Esophagus (tissue), 2 donors: Measurements from ENCODE around the gene CSH2. TPM values are rescaled to one million over a fixed set of nuclear protein-coding genes. Genes with fewer than 3 reads are reported as not detected.

Source experiments
- H3K27ac ChIP-seq, 2 donors: one replicate each; pipeline ENCODE4 v1.5.1; 2013; ENCODE audit warnings: low read depth in 2 of 2, mild to moderate bottlenecking in 2 of 2, inconsistent platforms in 1 of 2, low read length in 1 of 2, moderate library complexity in 1 of 2
- H3K27me3 ChIP-seq, 2 donors: one replicate each; pipeline ENCODE4 v1.6.1; 2013; ENCODE audit warnings: low read length in 2 of 2, control low read depth in 1 of 2, mild to moderate bottlenecking in 1 of 2; ENCODE audit not compliant: insufficient read depth in 2 of 2, control insufficient read depth in 1 of 2
- H3K36me3 ChIP-seq, 2 donors: one replicate each; pipeline ENCODE4 v1.6.1; 2013; ENCODE audit warnings: low read length in 1 of 2; ENCODE audit not compliant: control insufficient read depth in 2 of 2, insufficient read depth in 2 of 2
- H3K4me1 ChIP-seq, 2 donors: one replicate each; pipeline ENCODE4 v1.6.1; 2013; ENCODE audit warnings: low read length in 1 of 2; ENCODE audit not compliant: control insufficient read depth in 2 of 2, insufficient read depth in 2 of 2
- H3K4me3 ChIP-seq, 2 donors: one replicate each; pipeline ENCODE4 v1.5.1; 2013; ENCODE audit warnings: low read length in 2 of 2, mild to moderate bottlenecking in 2 of 2, low read depth in 1 of 2, moderate library complexity in 1 of 2
- H3K9me3 ChIP-seq, 2 donors: one replicate each; pipeline ENCODE4 v1.6.1; 2013; ENCODE audit warnings: mild to moderate bottlenecking in 2 of 2, low read depth in 1 of 2, low read length in 1 of 2, moderate library complexity in 1 of 2; ENCODE audit not compliant: control insufficient read depth in 2 of 2, insufficient read depth in 1 of 2
- WGBS, 2 donors: extraction: QIAGEN DNeasy Blood & Tissue Kit; methylation state at CpG; one replicate each; pipeline ENCODE4 v1.1.7; 2013; 5-methylcytosine and 5-hydroxymethylcytosine counted together
- polyA plus RNA-seq, 2 donors: library from polyadenylated mRNA; stranded (reverse); fragments of 200-250 nt; gene quantifications; one replicate each; pipeline ENCODE4 v1.2.3, GENCODE V29; 2013
- donor health status: healthy with polysubstance abuse.
- donor health status: Bipolar disorder and iron deficiency.

Gene CSH2
- polyA plus RNA-seq, 2 donors = not detected

DNA sequence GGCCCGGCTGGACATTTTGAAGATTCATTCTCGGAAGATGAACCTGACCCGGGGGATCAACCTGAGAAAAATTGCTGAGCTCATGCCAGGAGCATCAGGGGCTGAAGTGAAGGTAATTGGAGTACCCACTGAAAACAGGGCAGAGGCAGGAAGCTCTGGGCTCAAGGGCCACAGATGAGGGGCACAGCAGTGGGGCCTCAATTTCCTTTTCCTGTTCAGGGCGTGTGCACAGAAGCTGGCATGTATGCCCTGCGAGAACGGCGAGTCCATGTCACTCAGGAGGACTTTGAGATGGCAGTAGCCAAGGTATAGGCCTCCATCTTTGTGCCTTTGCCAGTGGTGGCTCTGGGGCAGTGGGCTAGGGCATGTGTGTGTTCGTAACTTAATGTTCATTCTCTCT is 42.0 kb downstream of the CSH2 start:
- no peak overlapping the region for H3K4me3 ChIP-seq
- H3K27me3 ChIP-seq = no peaks in the 10 kb centered on the region
- no peaks in the 10 kb centered on the region for H3K9me3 ChIP-seq
- no peaks in the 10 kb centered on the region for H3K4me1 ChIP-seq
- peaks cover 40 to 59% of the 10 kb centered on the region in 2 donors for H3K36me3 ChIP-seq
- no peak overlapping the region for H3K27ac ChIP-seq
- WGBS, 2 donors = 61 to 62% methylated on average over 8 of the region's 8 CpGs

DNA sequence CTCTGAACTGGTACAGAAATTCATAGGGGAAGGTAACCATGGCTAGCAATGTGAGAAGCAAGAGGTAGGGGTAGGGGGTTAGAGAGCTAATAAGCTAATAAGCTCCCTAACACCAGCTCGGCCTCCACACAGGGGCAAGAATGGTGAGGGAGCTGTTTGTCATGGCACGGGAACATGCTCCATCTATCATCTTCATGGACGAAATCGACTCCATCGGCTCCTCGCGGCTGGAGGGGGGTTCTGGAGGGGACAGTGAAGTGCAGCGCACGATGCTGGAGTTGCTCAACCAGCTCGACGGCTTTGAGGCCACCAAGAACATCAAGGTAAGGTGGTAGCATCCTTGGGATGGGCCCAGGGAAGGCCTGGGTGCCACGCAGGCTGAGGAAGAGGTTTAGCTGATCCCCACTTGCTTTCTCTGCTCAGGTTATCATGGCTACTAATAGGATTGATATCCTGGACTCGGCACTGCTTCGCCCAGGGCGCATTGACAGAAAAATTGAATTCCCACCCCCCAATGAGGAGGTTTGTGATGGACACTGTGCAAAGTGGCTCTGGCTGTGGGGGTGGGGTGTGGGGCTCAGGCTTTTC is 42.5 kb downstream of the CSH2 start:
- Histone ChIP-seq H3K4me1 (peaks cover 0 to 3% of the 10 kb centered on the region in 2 donors), H3K27me3 (no peaks in the 10 kb centered on the region), H3K36me3 (peaks cover 40 to 59% of the 10 kb centered on the region in 2 donors), H3K9me3 (no peaks in the 10 kb centered on the region), H3K4me3 (no peak overlapping the region), H3K27ac (no peak overlapping the region)
- WGBS, 2 donors = 68 to 81% methylated on average over 15 of the region's 15 CpGs

DNA sequence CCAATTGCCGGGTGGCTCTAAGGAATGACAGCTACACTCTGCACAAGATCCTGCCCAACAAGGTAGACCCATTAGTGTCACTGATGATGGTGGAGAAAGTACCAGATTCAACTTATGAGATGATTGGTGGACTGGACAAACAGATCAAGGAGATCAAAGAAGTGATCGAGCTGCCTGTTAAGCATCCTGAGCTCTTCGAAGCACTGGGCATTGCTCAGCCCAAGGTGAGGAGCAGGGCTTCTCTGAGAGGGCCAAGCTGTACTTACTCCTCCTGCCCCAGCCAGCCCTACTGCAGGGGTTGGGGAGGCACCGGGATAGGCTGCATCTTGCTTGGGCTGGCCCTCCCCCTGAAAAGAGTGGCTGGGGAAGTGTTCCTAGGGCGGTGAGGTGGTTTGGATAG is 43.2 kb downstream of the CSH2 start:
- Histone ChIP-seq H3K4me3 (no peak overlapping the region), H3K36me3 (peaks cover 45 to 56% of the 10 kb centered on the region in 2 donors), H3K9me3 (no peaks in the 10 kb centered on the region), H3K27me3 (no peaks in the 10 kb centered on the region), H3K4me1 (peaks cover 0 to 5% of the 10 kb centered on the region in 2 donors), H3K27ac (no peak overlapping the region)
- WGBS, 2 donors = 83 to 97% methylated on average over 5 of the region's 5 CpGs

DNA sequence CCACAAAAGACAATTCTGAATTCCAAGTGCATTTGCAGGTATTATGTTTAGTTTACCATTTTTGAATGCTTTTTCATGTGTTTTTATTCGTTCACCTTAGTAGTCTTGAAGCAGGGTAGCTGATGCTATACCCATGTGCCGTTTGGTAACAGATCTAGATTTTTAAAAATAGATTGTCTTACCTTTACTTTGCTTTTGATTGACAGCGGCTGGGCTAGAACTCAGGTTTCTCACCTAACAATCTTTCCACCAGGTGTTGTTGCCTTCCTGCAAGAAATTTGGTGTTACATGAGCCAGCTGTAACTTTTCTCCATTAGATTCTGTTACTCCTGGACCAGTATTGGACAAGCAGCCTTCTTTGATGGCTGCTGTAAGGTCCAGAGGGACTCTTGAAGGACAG is 44.5 kb downstream of the CSH2 start:
- Histone ChIP-seq H3K36me3 (peaks cover 52 to 61% of the 10 kb centered on the region in 2 donors), H3K4me1 (peaks cover 0 to 5% of the 10 kb centered on the region in 2 donors), H3K9me3 (no peaks in the 10 kb centered on the region), H3K4me3 (no peak overlapping the region), H3K27ac (no peak overlapping the region), H3K27me3 (no peaks in the 10 kb centered on the region)
- WGBS, 2 donors = 88% methylated on average over 3 of the region's 3 CpGs

DNA sequence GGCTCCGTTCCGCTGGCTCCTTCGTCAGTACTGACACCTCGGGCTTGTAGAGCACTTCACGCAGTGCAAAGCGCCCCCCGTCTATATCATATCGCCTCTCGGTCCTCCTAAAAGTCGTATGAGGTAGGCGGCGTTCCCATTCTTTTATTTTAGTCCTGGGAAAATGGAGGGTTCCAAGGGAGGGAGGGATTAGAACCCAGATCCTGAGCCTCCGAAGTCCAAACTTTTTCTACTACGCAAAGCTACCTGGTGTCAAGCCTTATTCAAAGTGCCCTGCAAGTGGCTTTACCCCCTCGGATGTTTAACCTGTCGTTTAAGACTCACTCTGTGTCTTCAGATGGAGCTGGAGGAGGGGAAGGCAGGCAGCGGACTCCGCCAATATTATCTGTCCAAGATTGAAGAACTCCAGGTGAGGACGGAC is 45.7 kb downstream of the CSH2 start:
- peak overlapping the region; percentile 68 to 88 for H3K4me3 ChIP-seq
- peaks cover 0 to 5% of the 10 kb centered on the region in 2 donors for H3K4me1 ChIP-seq
- H3K27ac ChIP-seq = peak overlapping the region; percentile 91 to 94
- 1% methylated on average over 19 of the region's 19 CpGs for WGBS, 2 donors
- no peaks in the 10 kb centered on the region for H3K27me3 ChIP-seq
- peaks cover 46 to 57% of the 10 kb centered on the region in 2 donors for H3K36me3 ChIP-seq
- no peaks in the 10 kb centered on the region for H3K9me3 ChIP-seq

DNA sequence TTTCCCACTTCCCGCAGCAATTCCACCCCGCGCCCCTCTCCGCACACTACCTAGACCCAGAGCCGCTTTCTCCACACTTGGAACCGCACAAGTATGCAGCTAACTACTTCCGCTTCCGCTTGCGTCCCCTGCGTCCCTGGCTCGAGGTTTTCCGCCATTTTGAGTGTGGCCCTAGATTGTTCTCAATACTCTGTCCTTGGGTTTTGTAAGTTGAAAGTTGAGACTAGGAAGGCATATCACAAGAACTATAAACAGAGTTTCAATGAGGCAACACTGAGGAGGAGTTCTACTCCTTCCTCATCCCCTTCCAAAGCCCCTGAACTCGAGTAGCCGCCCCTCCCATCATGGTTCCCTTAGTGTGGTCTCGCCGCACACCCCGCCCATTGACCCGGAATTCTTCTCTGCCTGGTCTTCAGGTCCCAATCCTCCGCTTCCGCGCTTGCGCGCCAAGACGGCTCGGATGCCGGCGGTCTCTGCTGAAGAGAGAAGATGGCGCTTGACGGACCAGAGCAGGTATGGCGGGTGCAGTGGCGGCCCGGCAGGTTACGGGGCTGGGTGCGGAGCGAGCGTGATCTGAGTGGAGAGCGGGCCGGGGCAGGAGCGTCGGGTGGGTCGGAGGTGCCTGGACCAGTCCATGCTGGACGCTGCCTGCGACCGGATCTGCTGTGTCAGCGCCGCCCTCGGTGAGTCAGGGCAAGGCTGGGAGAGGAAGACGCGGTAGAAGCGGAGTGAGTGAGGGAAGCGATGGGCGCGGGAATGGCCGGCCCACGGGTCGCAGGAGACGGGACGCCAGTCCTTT is 46.3 kb downstream of the CSH2 start, which contains the start of the genes FTSJ3 and PSMC5:
Gene FTSJ3, minus strand, starts transcription at position 662 of the 799 bp plus-strand sequence. CDS start 761 bp downstream, outside the sequence.
Gene PSMC5, plus strand, starts transcription at position 430 of the 799 bp plus-strand sequence. Its CDS starts 60 bp downstream, at position 490.
- 0 to 1% methylated on average over 58 of the region's 58 CpGs for WGBS, 2 donors
- peaks cover 42 to 52% of the 10 kb centered on the region in 2 donors for H3K36me3 ChIP-seq
- peaks cover 0 to 5% of the 10 kb centered on the region in 2 donors for H3K4me1 ChIP-seq

DNA sequence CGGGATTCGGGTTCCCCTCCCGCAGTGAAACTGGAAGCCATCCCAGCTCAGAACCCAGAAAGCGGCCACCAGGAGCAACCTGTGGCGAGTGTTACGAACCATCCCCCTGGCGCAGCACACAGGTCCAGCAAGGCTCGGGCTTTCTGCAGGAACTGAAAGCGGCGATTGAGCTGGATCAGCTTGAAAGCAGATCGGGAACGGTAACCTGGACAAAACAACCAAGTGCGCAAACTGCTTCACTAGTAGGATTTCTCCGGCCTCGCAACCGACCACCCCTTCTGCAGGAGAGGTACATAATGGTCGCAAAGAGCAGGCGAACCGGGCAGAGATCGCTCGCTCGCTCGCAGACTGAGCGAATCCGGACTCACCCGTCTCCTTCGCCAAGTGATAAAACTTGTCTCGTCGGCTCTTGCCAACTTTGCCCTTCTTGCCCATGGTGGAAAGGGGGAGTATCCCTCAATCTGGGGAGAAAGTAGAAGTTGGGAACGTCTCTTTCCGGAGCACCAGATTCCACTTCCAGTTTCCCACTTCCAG is 46.9 kb downstream of the CSH2 start:
- peak overlapping the region; percentile 68 to 88 for H3K4me3 ChIP-seq
- H3K27me3 ChIP-seq = no peaks in the 10 kb centered on the region
- H3K36me3 ChIP-seq = peaks cover 37 to 50% of the 10 kb centered on the region in 2 donors
- H3K27ac ChIP-seq = peak overlapping the region; percentile 91 to 94
- WGBS, 2 donors = 0 to 1% methylated on average over 31 of the region's 31 CpGs
- H3K4me1 ChIP-seq = peaks cover 0 to 5% of the 10 kb centered on the region in 2 donors
- H3K9me3 ChIP-seq = no peaks in the 10 kb centered on the region

More for the DNA sequence above, 46.3 kb downstream of the CSH2 start, which contains the start of the genes FTSJ3 and PSMC5:
- Histone ChIP-seq H3K27me3 (no peaks in the 10 kb centered on the region), H3K4me3 (peak within 1 kb of the TSS; percentile 68 to 88), H3K9me3 (no peaks in the 10 kb centered on the region), H3K27ac (peak within 1 kb of the TSS; percentile 91 to 94)

DNA sequence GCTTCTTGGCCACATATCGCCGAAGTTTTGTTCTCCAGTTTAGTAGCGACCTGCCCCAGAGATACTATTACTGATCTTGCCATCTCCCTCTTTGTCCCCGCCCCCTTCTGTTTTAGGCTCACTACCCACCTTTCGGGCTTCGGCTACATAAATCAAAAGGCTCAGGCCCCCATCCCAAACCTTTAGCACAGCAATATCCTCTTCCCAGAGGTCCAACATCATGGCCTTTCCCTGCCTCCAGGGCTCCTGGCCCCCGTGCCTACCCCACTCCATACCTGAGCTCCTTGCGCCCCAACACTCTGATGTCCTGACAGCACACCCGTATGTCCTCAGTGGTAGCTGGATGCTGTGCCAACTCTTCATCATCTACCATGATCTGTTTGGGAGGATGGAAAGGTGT is 49.1 kb downstream of the CSH2 start:
- Histone ChIP-seq H3K9me3 (no peaks in the 10 kb centered on the region), H3K4me3 (no peak overlapping the region), H3K27me3 (no peaks in the 10 kb centered on the region), H3K4me1 (peaks cover 0 to 5% of the 10 kb centered on the region in 2 donors), H3K27ac (no peak overlapping the region), H3K36me3 (peaks cover 32 to 44% of the 10 kb centered on the region in 2 donors)
- WGBS, 2 donors = 93% methylated on average over 9 of the region's 9 CpGs

DNA sequence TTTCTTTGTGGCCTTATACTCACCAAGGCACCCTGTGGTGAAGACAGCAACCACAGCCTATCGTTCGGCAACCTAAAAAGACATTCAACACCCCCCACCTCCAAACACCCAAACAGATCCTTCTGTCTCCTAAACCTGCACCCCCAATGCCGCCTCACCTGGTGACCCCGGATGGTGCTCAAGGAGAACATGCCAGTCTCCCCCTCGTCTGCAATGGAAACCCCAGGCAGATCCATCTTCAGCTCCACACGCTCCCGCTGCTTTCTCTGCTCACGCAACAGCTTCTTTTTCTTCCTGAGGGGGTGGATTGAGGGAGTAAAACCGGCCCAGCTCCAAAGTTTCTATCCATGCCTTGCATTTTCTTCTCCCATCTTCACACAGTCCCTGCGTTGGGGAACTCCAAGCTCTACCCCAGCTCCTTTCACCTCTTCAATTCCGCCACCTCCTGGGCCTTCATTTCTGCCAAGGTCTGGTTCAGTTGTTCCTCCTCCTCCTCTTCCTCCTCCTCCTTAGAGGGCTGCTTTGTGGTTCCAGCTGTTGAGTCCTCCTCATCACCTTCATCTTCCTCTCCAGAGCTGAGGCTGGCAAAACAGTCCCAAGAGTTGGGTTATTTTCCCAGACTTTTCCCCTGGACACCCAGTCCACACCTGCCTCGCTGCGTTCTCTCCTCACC is 49.7 kb downstream of the CSH2 start:
- H3K4me3 ChIP-seq = no peak overlapping the region
- no peaks in the 10 kb centered on the region for H3K27me3 ChIP-seq
- 91 to 95% methylated on average over 13 of the region's 13 CpGs for WGBS, 2 donors
- no peaks in the 10 kb centered on the region for H3K9me3 ChIP-seq
- H3K36me3 ChIP-seq = peaks cover 33 to 44% of the 10 kb centered on the region in 2 donors
- H3K4me1 ChIP-seq = peaks cover 0 to 5% of the 10 kb centered on the region in 2 donors
- H3K27ac ChIP-seq = no peak overlapping the region
